IPS-NIHi11 (cell line): ENCODE results near the gene ZFPM1.
"Not testable (repeated sequence)": the region's sequence is repeated elsewhere in the genome, so short reads cannot be mapped to it uniquely, and the experiment has no call there.

Source experiments
- DNase-seq: peaks from one replicate; pipeline ENCODE4 v3.0.0; 2012; ENCODE audit warnings: mixed read lengths, low spot score

ZFPM1 gene

GRCh38 chr16:88453217-88453531 is at the start of gene ZFPM1:
Gene ZFPM1 (plus strand): TSS chr16:88453280. CDS start chr16:88453639, 359 bp downstream.
- DNase-seq: no peak

GRCh38 chr16:88403794-88404581 is 49.1 kb upstream of the ZFPM1 start:
- DNase-seq: peak; percentile 57

GRCh38 chr16:88404769-88405168 is 48.3 kb upstream of the ZFPM1 start:
- no peak for DNase-seq

- DNase-seq: no peak
These were observed 47.6 kb upstream of the ZFPM1 start for GRCh38 chr16:88405216-88406060.

GRCh38 chr16:88406096-88407041 is 46.7 kb upstream of the ZFPM1 start:
- peak; percentile 67 for DNase-seq

- DNase-seq: no peak
These were observed 46.0 kb upstream of the ZFPM1 start for GRCh38 chr16:88407042-88407420.

GRCh38 chr16:88407807-88408206 is 45.3 kb upstream of the ZFPM1 start:
- no peak for DNase-seq

GRCh38 chr16:88408561-88409142 is 44.4 kb upstream of the ZFPM1 start:
- DNase-seq: no peak

- DNase-seq: no peak
These were observed 43.6 kb upstream of the ZFPM1 start for GRCh38 chr16:88409296-88410065.

GRCh38 chr16:88410297-88410968 is 42.6 kb upstream of the ZFPM1 start:
- DNase-seq: not testable (repeated sequence)

- DNase-seq: no peak
These were observed 41.0 kb upstream of the ZFPM1 start for GRCh38 chr16:88411951-88412576.

- no peak for DNase-seq
These were observed 40.3 kb upstream of the ZFPM1 start for GRCh38 chr16:88412766-88413165.

- DNase-seq: no peak
These were observed 39.8 kb upstream of the ZFPM1 start for GRCh38 chr16:88413231-88413630.

GRCh38 chr16:88413631-88414030 is 39.4 kb upstream of the ZFPM1 start:
- no peak for DNase-seq

GRCh38 chr16:88414521-88415380 is 38.3 kb upstream of the ZFPM1 start:
- no peak for DNase-seq

- DNase-seq: no peak
These were observed 37.7 kb upstream of the ZFPM1 start for GRCh38 chr16:88415381-88415705.

- DNase-seq: no peak
These were observed 37.3 kb upstream of the ZFPM1 start for GRCh38 chr16:88415713-88416323.

GRCh38 chr16:88416686-88417085 is 36.4 kb upstream of the ZFPM1 start:
- no peak for DNase-seq
